ENCODE results near the gene PCDH15. TPM values are rescaled to one million over a fixed set of nuclear protein-coding genes. Genes with fewer than 3 reads are reported as not detected.
"Not testable (repeated sequence)": the region's sequence is repeated elsewhere in the genome, so short reads cannot be mapped to it uniquely, and the experiment has no call there.

The PCDH15 gene
- polyA plus RNA-seq, 1 donor: 0.42 TPM

DNA sequence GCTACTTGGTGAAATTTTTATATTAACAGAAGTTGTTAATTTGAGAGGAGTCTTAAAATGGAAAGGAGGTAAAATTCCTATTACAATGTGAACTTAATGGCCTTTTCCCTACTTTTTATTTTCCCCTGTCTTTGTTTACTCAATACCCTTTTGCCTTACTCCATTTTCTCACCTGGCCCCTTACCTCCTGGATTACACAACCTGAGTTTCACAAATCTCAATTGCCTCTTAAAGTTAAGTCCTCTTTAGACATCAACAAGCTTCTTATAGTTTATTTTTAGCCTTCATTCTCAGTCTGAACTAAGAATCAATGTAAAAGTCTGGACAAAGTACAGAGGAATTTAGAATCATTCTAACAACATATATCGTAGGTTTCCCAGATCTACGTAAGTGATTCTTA, 247.0 kb downstream of the PCDH15 start:
- no peak for DNase-seq (ENCODE audit: low read depth)

DNA sequence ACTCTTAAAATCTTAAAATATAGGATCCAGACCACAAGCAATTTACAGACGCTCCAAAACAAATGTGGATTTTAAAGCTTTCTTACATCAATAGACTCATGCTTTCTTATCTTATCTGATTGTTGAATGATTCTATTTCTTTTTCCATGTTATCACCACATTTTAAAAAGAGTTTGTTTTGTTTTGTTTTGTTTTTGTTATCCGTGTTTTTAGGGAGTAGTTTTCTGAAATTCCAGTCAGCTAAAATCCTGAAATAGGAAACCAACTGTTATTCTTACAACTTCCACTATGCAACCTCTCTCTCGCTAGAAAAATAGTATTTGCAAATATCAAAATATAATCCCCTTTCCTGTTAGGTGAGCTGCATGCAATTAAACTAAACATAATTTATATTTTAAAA, 251.0 kb downstream of the PCDH15 start:
- DNase-seq (ENCODE audit: low read depth): no peak

DNA sequence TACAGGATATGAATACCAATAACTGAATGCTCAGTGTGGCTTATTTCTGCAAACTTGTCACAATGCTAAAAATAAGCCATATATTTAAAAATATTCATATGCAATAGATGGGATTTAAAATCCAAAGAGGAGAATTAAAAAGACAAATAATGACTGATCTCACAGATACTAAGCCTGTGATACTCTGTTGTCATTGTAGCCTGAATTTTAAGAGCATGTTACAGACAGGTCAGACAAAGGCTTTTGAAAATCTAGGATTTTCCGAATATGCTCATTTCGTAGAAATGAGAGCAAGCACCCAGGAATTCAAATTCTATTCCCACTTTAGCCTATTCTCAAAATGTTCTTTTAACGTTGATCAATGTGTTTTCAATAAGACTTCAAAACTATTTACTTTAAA, 269.7 kb downstream of the PCDH15 start:
- no peak for DNase-seq (ENCODE audit: low read depth)

DNA sequence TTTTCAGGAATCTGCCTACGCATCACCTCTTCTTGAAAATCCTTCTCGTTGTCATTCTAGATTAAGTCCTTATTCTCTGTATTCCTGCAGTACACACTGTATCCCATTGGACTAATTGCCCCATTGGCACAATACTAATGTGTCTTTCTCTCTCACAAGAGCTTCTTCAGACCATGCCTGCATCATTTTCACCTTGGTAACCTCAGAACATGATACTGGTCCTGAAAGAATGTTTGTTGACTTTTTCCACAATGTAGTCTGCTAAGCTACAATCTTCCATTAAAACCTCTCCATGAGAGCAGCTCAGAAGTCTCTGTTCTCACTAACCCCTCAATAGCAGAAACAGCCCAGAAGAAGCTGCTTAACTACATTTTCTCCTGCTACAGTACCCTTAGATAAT, 270.7 kb downstream of the PCDH15 start:
- no peak for DNase-seq (ENCODE audit: low read depth)

DNA sequence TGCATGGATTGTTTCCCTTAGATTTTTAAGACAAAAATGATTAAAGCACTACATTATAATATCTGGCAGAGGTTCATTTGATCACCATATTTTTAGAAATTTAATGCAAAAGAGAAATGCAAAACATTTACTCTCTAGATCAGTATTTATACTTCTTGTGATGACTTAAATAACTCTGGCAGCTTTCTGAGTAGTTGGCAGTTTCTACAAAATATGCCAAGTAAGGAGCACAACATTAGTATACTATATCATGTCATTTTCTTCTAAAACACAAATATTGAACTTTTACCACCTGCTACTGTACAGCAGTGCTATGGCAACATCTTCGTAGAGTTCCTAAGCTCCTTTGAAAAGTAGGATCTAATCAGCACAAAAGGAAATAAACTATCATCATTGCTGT, 275.2 kb downstream of the PCDH15 start:
- DNase-seq (ENCODE audit: low read depth): no peak

DNA sequence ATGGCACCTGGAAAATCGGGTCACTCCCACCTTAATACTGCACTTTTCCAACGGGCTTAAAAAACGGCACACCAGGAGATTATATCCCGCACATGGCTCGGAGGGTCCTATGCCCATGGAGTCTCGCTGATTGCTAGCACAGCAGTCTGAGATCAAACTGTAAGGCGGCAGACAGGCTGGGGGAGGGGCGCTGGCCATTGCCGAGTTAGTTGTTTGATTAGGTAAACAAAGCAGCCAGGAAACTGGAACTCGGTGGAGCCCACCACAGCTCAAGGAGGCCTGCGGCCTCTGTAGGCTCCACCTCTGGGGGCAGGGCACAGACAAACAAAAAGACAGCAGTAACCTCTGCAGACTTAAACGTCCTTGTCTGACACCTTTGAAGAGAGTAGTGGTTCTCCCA, 285.8 kb downstream of the PCDH15 start:
- DNase-seq (ENCODE audit: low read depth): not testable (repeated sequence)

DNA sequence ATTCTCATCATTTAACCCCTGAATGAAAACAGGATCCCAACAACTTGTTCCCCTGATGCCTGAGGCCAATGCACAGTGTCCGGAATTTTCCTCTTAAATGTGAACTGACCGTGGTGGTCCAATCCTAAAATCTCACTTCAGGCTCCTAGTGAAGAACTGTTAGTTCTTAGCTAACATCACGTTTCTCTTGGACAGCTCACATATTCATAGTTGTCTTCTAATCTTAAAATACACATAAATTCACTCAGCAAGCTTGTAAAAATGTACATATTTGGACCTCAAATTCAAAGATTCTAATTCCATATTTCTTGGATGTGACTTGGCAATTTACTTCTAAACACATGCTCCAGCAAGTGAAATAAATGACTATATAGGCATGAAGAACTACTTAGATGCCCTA, 297.2 kb downstream of the PCDH15 start:
- no peak for DNase-seq (ENCODE audit: low read depth)

DNA sequence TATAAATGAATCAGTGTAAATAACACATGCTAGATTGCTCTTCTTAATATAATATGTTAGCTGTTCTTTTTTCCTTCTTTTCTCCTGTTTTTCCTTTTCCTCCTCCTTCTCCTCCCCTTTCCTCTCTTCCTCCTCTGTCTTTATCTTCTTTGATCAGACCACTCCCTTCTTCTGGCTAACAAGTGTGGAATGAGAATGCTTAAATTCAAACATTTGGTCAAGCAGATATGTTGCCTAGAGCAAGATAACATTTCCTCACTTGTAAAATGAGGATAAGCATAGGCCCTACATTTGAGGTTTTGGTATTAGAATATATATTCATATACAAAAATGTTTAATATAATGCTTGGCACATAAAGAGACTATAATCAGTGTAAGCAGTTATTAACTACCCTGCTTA, 299.1 kb downstream of the PCDH15 start:
- DNase-seq (ENCODE audit: low read depth): no peak

DNA sequence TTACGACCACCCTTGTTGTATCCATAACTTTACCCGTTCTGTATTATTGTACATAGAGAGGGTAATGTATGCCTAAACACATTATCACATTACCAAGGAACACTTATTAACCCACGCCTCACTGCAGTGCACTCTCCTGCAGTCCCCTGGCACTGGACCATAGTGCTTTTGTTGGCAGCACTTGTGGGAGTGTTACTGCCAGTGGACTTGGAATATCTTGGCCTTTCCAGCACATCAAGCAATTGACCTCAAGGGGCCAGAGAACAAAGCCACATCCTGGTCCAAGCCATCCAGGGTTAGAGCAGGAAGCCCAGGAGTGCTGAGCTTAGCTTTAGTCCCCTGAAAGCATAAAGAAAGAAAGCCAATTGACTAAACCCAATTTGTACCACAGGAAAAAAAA, 304.2 kb downstream of the PCDH15 start:
- DNase-seq (ENCODE audit: low read depth): no peak

DNA sequence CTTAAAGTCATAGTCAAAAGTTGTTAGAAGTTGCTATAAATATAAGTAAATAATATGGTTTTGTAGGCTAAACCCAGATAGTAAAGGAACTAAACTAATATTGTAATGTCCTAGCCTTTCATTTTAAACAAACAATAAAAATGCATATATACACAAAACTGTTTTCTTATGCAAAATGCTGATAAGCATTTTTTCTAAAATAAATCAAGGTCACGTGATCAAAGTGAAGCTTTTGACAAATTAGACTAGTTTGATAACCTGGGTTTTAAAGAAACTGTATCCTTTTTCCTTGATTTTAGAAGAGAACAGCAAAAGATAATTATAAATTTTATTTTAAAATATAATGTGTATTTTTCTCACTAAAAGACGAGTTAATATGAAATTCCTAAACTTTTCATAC, 313.3 kb downstream of the PCDH15 start:
- no peak for DNase-seq (ENCODE audit: low read depth)

DNA sequence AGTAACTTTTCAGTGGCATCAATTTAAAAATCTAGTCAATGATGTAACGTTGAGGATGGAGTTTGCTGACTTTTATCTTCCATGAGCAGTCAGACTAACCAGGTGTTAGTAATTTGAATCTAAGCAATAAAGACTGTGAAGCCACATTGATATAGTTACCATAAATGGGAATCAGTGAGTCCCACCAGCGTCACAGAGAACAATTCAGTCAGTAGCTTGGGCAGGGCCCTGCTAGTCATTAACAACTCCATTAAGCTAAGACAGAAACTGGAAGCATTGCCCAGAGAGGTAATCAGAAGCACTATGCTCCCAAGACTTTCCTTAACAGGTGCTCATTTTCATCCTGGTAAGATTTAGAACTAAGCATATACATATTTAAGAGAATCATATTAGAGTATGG, 315.1 kb downstream of the PCDH15 start:
- DNase-seq (ENCODE audit: low read depth): no peak

DNA sequence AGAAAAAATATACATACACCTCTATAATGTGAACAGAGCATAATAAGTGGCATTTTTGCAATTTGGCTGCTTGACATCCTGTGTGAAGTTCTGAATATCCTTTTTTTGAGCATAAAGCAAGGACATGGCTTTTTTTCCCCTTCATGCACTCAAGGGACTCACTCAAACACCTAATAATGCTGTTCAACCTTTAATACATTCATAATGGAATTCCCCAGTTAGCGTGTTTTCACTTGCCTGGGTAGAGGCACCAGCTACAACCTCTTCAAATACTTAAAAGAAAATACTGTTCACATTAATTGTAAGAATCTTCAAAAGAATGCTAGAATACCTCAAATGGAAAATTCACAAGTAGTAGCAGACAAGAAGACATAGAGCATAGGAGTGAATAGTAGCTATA, 316.8 kb downstream of the PCDH15 start:
- DNase-seq (ENCODE audit: low read depth): no peak

DNA sequence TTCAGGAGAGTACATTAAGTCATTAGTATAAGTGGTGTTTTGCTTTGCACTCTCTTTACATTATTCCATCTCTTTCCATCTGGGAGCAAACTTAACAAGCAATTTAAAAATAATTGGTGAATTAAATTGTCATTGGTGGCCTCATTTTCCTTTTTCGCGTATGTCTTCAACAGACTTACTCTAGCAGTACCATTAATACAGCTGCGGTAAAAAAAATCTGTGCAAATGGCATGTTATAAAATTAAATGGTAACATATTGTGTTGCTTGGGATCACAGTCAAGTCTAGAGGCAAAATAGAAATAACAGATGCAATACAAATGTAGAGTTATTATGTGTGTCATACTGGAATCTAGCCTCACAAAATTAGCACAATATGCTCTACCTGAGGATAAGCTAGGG, 322.4 kb downstream of the PCDH15 start:
- DNase-seq (ENCODE audit: low read depth): no peak

DNA sequence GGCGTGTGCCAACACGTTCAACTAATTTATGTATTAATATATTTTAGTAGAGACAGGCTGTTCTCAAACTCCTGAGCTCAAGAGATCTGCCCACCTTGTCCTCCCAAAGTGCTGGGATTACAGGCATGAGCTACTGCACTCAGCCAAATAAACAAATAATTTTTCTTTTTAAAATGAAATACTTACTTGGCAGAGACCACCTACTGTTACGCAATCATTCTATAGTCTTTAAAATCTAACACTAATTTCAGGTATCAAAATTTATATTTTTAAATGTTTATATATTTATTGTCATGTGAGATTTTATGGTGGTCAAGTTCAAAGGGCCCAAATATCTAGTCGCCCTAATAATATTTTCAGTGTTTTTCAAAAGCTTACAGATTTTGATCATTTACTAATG, 323.3 kb downstream of the PCDH15 start:
- DNase-seq (ENCODE audit: low read depth): no peak

DNA sequence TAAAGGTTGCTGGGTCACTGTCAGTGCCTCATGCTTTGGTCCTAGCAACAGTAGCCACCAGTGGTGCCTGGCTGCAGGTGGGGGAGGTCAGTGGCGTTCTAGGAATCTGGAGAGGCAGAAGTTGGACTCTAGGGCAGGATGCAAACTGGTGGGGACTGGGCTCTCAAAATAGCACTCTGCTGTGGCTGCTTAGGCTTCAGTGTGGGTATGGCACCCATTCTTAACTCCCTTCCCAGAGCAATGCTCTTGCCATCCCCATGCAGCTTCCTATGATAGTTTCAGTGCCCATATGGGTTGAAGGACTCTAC, 330.8 kb downstream of the PCDH15 start:
- DNase-seq (ENCODE audit: low read depth): no peak

DNA sequence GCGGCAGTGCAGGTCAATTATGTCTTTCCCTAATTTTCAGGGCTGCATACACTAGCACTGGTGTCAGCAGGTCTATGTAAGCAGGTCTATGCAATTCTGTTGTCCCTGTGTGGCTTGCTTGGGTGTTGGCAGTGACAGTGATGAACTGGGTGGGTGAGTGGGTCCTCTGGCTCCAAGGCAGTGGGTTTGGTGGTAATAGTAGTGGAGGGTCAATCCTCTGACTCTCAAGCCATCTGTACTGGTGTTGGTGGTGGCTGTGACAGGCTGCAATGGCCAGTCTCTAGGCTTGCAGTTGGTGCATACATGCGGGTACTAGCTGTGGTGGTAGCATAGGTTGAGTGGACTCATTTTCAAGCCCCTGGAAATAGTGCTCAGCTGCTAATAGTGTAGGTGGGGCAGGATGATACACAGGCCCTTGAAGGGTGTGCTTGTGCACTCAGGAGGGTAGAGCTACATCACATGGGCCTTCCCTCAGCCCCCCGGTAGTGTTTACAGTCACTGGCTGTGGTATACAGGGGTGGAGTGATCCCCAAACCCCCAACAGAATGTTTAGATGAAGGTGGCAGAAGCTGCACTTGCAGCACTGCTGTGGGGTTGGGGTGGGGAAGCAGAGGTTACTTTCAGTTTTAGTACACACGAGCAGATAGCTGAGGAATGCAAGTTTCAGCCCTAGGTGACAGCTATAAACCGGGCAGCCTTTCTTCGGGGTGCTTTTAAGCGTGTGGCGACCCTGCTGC, 331.3 kb downstream of the PCDH15 start:
- DNase-seq (ENCODE audit: low read depth): no peak

DNA sequence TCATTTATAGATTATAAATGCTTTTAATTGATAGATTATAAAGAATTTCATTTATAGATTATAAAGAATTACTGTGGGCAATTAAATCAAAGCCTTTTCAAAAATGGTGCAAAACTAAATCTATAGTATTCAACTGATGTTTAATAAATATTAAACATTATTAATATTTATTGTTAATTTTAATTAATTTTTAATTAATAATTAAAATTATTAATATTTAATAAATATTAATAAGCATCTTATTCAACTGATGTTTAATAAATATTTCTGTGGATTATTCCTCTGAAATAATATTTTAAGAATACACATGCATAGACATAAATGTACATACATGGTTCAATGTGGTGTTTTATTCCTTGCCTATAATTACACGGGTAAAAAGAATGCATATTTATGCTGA, 346.8 kb downstream of the PCDH15 start:
- DNase-seq (ENCODE audit: low read depth): no peak

DNA sequence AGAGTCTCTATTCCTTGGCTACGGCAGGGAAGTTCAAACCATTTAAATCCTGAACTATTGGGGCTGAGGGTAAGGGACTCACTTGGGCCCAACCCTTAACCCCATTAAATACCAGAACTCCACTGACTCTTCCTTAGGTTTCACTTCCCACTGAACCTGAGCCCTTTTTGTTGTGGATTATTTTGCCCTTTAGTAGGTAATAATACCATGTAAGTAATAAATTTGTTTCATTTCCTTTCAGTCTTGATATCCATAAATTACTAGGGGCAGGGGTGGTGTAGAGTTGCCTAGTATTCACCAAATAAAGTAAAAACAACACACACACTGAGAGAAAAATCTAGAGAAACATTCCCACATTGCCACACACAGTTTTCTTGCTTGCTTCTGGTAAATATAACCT, 352.0 kb downstream of the PCDH15 start:
- DNase-seq (ENCODE audit: low read depth): no peak

DNA sequence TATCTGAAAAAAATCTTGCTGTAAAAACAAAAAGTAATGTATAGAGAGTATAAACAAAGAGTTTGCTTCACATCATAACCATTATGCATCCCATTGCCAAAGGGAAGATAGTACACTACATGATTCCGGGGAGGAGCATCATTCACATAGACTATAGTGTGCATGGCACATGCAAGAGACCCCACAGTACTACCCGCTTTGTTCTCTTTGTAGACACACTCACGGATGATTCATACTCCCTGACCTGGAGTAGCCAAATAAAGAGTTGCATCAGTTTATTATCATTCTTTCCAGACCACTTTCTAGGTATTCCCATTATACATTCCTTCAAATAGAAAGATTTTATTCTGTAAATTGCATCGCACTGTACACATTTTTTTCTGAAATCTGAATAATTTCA, 356.9 kb downstream of the PCDH15 start:
- DNase-seq (ENCODE audit: low read depth): no peak

DNA sequence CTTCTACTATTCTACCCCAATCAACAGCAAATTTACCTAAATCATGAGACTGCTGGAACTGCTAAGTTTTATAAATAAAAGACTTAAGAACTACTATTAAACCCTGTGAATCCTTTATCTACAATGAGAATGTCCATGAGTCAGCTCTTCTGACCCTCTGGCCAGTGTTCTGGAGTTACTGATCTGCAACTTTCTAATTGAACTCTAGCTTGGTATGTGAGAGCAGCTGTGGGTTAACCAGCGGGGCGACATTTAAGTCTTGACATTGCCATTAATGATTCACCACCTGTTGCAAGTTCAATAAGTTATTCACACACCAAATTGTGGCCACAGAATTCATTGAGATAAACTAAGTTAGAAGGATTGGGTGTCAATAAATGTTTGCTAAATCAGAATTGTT, 359.8 kb downstream of the PCDH15 start:
- DNase-seq (ENCODE audit: low read depth): no peak

DNA sequence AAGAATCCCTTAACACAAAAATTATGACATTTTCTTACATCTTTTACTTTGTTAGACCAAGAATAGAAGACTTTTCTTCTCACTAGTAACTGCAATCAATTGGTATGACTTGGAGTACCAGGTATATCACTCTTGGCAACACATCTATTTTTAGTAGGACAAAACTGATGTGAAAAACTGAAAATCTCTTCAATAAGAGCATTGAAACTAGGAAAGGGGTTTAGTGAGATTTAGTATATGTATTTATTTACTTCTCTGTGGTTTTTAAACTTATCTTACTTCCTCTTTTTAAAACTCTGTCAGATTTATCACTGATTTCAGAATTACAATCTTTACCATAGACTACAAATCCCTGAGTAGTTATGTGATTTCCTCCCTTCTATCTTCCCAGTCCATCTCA, 366.2 kb downstream of the PCDH15 start:
- DNase-seq (ENCODE audit: low read depth): no peak

DNA sequence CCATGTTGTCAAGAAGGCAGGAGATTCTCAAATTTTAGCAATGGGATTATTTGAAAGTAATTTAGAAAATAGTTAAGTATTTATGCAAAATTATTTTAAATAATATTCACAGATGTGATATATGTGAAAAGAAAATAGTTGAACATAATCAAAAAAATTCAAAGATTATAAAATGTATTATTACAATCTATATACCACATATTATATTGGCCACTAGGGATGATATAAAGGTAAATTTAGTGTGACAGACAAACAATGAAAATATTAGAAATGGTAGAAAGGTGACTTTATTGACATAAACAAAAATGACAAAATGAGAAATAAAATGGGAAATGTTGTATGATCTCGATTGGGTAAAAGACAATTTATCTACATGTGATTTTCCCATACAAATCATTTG, 385.5 kb downstream of the PCDH15 start:
- no peak for DNase-seq (ENCODE audit: low read depth)

DNA sequence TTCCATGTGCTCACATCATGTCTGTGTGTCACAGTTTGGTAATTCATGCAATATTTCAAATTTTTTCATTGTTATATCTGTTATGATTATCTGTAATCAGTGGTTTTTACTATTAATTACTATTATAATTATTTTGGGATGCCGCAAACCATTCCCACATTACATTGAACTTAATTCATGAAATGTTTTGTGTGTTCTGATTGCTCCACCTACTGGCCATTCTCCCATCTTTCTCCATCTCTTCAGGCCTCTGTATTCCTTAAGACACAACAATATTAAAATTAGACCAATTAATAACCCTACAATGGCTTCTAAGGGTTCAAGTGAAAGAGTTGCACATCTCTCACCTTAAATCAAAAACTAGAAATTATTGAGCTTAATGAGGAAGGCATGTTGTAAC, 398.5 kb downstream of the PCDH15 start:
- no peak for DNase-seq (ENCODE audit: low read depth)

DNA sequence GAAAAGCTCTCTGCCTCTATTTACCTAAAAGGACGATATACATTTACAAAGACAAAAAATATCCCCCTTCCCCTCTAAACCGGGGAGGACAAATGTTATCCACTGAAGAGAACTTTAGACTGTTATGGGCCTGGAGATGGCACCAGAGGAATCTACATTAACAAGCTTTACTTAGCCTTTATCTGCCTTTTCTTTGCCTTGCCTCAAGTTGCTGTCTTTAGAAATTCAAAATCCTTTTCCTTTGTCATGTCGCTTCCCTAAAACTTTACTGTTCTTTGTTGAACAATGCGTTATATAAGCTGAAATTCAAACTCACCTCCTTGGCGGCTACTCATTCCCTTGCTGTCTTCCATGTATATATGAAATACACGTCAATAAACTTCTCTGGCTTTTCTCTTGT, 405.0 kb downstream of the PCDH15 start:
- DNase-seq (ENCODE audit: low read depth): no peak

DNA sequence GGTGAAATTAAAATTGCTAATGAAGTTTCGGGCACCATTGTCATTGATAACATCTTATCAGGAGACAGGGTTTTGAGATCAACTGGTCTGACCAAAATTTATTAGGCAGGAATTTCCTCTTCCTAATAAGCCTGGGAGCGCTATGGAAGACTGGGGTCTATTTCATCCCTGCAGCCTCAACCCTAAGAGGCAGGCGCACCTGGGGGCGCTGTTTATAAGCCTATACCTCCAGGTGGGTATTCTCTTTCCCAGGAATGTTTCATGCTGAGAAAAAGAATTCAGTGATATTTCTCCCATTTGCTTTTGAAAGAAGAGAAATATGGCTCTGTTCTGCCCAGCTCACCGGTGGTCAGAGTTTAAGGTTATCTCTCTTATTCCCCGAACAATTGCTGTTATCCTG, 406.4 kb downstream of the PCDH15 start:
- not testable (repeated sequence) for DNase-seq (ENCODE audit: low read depth)
